ENCODE measurements around the gene ZBTB43. TPM values are rescaled to one million over a fixed set of nuclear protein-coding genes. Genes with fewer than 3 reads are reported as not detected.

ZBTB43 gene
- total and polyA plus RNA-seq, 10 of the 15 experiments (the other 5 are each of a cell fraction or from before 2014, with no cell fraction given) = 2.4 to 19.3 (median 8.7) TPM

DNA sequence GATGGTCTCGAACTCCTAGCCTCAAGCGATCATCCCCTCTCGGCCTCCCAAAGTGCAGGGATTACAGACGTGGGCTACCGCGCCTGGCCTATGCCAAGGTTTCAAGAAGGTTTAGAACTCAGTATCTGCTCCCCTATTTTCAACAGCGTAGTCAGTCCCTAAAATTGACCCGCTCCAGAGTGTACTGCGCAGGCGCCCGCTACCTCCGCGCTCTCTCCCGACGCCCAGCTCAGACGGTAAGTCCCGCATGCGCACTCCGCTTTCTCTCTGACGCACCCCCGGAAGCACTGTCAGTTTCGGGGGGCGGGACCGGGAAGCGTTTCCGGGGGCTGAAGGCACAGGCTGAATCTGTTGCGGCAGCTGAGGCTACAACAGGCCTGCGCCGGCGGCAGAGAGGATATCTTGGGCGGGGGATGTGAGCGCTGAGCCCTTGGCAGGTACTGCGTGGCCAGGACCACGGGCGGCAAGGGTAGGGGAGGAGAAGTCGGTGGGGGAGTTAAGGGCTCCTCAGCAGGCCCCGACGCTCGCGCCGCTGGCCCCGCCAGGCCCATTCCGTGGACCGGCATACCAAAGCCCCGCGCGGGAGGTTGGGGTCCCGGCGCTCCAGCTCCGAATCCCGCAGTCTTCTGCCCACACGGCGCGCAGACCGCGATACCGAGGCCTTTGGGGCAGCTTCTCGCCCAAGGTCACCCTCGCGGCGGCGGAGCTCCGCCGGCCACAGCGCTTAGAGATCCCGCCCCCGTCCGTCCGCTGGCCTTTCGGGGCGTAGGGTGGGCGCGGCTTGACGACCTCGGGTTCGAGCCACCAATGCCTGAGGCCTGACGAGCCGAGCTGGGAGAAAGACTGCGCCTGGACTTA lies at the start of gene ZBTB43 (continued):
- TF ChIP-seq SIX5 (IDR thresholded peaks at IDR 0.05; ENCODE audit: low read depth, low read length, severe bottlenecking) (peak; percentile 28), SRF (IDR thresholded peaks at IDR 0.05; ENCODE audit: low read depth in 2 of 2, low read length in 2 of 2) (no peak), HCFC1 (IDR thresholded peaks at IDR 0.05; ENCODE audit: low read length) (peak; percentile 61), POU2F2 (IDR thresholded peaks at IDR 0.05; ENCODE audit: borderline replicate concordance, low read depth, low read length) (no peak), NR2C1 (IDR thresholded peaks at IDR 0.05) (peak; percentile 96), EGR1 (IDR thresholded peaks at IDR 0.05; ENCODE audit: borderline replicate concordance in 1 of 2, low read depth in 2 of 2, low read length in 2 of 2) (peak in 1 of 2 experiments; percentile 60; a peak in 1 of 3 replicates), FOS (IDR thresholded peaks at IDR 0.05; ENCODE audit: borderline replicate concordance, extremely low read depth, insufficient read length) (no peak), IKZF2 (IDR thresholded peaks at IDR 0.05) (no peak; a peak in 1 of 4 replicates), RUNX3 (IDR thresholded peaks at IDR 0.05; ENCODE audit: low read length) (no peak), SPI1 (IDR thresholded peaks at IDR 0.05; ENCODE audit: borderline replicate concordance, insufficient read depth, low read depth, low read length) (no peak), FOXM1 (IDR thresholded peaks at IDR 0.05; ENCODE audit: low read depth, low read length) (no peak), IKZF1 (conservative IDR thresholded peaks at IDR 0.05) (peak; percentile 88), NFIC (IDR thresholded peaks at IDR 0.05; ENCODE audit: low read depth, low read length) (no peak), NRF1 (conservative IDR thresholded peaks at IDR 0.05; ENCODE audit: low read depth, low read length) (peak; percentile 84), SREBF1 (IDR thresholded peaks at IDR 0.05; ENCODE audit: low read length) (no peak)
- TF ChIP-seq, protein P1, sequence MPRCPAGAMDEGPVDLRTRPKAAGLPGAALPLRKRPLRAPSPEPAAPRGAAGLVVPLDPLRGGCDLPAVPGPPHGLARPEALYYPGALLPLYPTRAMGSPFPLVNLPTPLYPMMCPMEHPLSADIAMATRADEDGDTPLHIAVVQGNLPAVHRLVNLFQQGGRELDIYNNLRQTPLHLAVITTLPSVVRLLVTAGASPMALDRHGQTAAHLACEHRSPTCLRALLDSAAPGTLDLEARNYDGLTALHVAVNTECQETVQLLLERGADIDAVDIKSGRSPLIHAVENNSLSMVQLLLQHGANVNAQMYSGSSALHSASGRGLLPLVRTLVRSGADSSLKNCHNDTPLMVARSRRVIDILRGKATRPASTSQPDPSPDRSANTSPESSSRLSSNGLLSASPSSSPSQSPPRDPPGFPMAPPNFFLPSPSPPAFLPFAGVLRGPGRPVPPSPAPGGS (IDR thresholded peaks at IDR 0.05; ENCODE audit: borderline replicate concordance, insufficient read depth, low read depth, low read length, poor library complexity, severe bottlenecking) = no peak
- TF ChIP-seq, protein P2, sequence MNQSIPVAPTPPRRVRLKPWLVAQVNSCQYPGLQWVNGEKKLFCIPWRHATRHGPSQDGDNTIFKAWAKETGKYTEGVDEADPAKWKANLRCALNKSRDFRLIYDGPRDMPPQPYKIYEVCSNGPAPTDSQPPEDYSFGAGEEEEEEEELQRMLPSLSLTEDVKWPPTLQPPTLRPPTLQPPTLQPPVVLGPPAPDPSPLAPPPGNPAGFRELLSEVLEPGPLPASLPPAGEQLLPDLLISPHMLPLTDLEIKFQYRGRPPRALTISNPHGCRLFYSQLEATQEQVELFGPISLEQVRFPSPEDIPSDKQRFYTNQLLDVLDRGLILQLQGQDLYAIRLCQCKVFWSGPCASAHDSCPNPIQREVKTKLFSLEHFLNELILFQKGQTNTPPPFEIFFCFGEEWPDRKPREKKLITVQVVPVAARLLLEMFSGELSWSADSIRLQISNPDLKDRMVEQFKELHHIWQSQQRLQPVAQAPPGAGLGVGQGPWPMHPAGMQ (IDR thresholded peaks at IDR 0.05; ENCODE audit: borderline replicate concordance) = no peak
- TF ChIP-seq, protein P3, sequence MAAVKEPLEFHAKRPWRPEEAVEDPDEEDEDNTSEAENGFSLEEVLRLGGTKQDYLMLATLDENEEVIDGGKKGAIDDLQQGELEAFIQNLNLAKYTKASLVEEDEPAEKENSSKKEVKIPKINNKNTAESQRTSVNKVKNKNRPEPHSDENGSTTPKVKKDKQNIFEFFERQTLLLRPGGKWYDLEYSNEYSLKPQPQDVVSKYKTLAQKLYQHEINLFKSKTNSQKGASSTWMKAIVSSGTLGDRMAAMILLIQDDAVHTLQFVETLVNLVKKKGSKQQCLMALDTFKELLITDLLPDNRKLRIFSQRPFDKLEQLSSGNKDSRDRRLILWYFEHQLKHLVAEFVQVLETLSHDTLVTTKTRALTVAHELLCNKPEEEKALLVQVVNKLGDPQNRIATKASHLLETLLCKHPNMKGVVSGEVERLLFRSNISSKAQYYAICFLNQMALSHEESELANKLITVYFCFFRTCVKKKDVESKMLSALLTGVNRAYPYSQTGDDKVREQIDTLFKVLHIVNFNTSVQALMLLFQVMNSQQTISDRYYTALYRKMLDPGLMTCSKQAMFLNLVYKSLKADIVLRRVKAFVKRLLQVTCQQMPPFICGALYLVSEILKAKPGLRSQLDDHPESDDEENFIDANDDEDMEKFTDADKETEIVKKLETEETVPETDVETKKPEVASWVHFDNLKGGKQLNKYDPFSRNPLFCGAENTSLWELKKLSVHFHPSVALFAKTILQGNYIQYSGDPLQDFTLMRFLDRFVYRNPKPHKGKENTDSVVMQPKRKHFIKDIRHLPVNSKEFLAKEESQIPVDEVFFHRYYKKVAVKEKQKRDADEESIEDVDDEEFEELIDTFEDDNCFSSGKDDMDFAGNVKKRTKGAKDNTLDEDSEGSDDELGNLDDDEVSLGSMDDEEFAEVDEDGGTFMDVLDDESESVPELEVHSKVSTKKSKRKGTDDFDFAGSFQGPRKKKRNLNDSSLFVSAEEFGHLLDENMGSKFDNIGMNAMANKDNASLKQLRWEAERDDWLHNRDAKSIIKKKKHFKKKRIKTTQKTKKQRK (IDR thresholded peaks at IDR 0.05; ENCODE audit: low read depth, low read length) = no peak
- TF ChIP-seq, protein P4, sequence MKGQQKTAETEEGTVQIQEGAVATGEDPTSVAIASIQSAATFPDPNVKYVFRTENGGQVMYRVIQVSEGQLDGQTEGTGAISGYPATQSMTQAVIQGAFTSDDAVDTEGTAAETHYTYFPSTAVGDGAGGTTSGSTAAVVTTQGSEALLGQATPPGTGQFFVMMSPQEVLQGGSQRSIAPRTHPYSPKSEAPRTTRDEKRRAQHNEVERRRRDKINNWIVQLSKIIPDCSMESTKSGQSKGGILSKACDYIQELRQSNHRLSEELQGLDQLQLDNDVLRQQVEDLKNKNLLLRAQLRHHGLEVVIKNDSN (IDR thresholded peaks at IDR 0.05; ENCODE audit: borderline replicate concordance, extremely low read length, insufficient read depth, low read depth, low read length) = no peak
- TF ChIP-seq, protein P5, sequence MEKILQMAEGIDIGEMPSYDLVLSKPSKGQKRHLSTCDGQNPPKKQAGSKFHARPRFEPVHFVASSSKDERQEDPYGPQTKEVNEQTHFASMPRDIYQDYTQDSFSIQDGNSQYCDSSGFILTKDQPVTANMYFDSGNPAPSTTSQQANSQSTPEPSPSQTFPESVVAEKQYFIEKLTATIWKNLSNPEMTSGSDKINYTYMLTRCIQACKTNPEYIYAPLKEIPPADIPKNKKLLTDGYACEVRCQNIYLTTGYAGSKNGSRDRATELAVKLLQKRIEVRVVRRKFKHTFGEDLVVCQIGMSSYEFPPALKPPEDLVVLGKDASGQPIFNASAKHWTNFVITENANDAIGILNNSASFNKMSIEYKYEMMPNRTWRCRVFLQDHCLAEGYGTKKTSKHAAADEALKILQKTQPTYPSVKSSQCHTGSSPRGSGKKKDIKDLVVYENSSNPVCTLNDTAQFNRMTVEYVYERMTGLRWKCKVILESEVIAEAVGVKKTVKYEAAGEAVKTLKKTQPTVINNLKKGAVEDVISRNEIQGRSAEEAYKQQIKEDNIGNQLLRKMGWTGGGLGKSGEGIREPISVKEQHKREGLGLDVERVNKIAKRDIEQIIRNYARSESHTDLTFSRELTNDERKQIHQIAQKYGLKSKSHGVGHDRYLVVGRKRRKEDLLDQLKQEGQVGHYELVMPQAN (conservative IDR thresholded peaks at IDR 0.05) = peak; percentile 82
